PC-9 (cell line): ENCODE data around the gene TMEM163. TPM values are rescaled to one million over a fixed set of nuclear protein-coding genes. Genes with fewer than 3 reads are reported as not detected.

Experiments
- BruUV-seq: library from RNA; stranded (reverse); fragments of 400-500 nt; replicated peaks from 2 replicates; lab custom pipeline; 2021; lab: Mats Ljungman, UMichigan
- CTCF ChIA-PET: fragments of 300-600 bp; sonication (Branson Sonifier 250); formaldehyde crosslinking; loops from one replicate; lab custom pipeline; 2022; ENCODE audit warnings: antibody characterized with exemption; lab: Charles Lee
- POLR2A ChIA-PET: fragments of 300-600 bp; sonication (Branson Sonifier 250); formaldehyde crosslinking; loops from one replicate; lab custom pipeline; 2022; ENCODE audit warnings: antibody characterized with exemption; ENCODE audit not compliant: unreplicated experiment; lab: Charles Lee
- DNase-seq, 2 experiments: peaks; one replicate each; pipeline versions ENCODE4 v3.0.0 to v3.0.0-alpha.2; 2015 to 2022; ENCODE audit warnings: mixed read lengths in 1 of 2
- H2AFZ ChIP-seq: fragments of 200-600 bp; sonication (generic); 2 replicates; pipeline ENCODE4 v1.8.1; 2017; ENCODE audit warnings: antibody characterized with exemption
- H3F3A ChIP-seq: fragments of 200-600 bp; sonication (generic); 2 replicates; pipeline ENCODE4 v1.8.1; 2017; ENCODE audit warnings: antibody characterized with exemption, mild to moderate bottlenecking, low read depth; ENCODE audit not compliant: insufficient read depth
- H3K27ac ChIP-seq: fragments of 200-600 bp; sonication (generic); 2 replicates; pipeline ENCODE4 v1.6.1; 2016; ENCODE audit warnings: mixed run types
- H3K27me3 ChIP-seq: fragments of 200-600 bp; sonication (generic); 2 replicates; pipeline ENCODE4 v1.6.1; 2016; ENCODE audit warnings: low read depth, mixed run types; ENCODE audit not compliant: insufficient read depth
- H3K36me3 ChIP-seq: fragments of 200-600 bp; sonication (generic); 2 replicates; pipeline ENCODE4 v1.6.1; 2016; ENCODE audit warnings: low read depth, mixed run types
- H3K4me1 ChIP-seq: fragments of 200-600 bp; sonication (generic); replicated peaks from 2 replicates; pipeline ENCODE4 v1.6.1; 2016; ENCODE audit warnings: mixed run types; ENCODE audit not compliant: insufficient read depth
- H3K4me2 ChIP-seq: fragments of 200-600 bp; sonication (generic); 2 replicates; pipeline ENCODE4 v1.6.1; 2017; ENCODE audit warnings: mixed run types
- H3K4me3 ChIP-seq: fragments of 200-600 bp; sonication (generic); 2 replicates; pipeline ENCODE4 v1.6.1; 2016; ENCODE audit warnings: mixed run types
- H3K79me2 ChIP-seq: fragments of 200-600 bp; sonication (generic); 2 replicates; pipeline ENCODE4 v1.6.1; 2017; ENCODE audit warnings: low read depth, mixed run types
- H3K9me2 ChIP-seq: fragments of 200-600 bp; sonication (generic); 2 replicates; pipeline ENCODE4 v1.8.1; 2017; ENCODE audit warnings: mild to moderate bottlenecking; ENCODE audit not compliant: insufficient read depth
- H3K9me3 ChIP-seq: fragments of 200-600 bp; sonication (generic); 2 replicates; pipeline ENCODE4 v1.8.1; 2016; ENCODE audit warnings: low read depth; ENCODE audit not compliant: insufficient read depth
- H4K20me1 ChIP-seq: fragments of 200-600 bp; sonication (generic); 2 replicates; pipeline ENCODE4 v1.8.1; 2017; ENCODE audit not compliant: insufficient read depth
- EZH2 ChIP-seq: fragments of 200-600 bp; sonication (generic); IDR thresholded peaks from 2 replicates; pipeline ENCODE4 v1.8.0; 2017; ENCODE audit warnings: antibody characterized with exemption, low read depth
- intact Hi-C: fragments of 100-400 bp; cut with micrococcal nuclease; formaldehyde crosslinking; loops from one replicate; pipeline ENCODE4 v1.10.0; 2022; ENCODE audit not compliant: unreplicated experiment
- total RNA-seq: library from RNA; stranded (reverse); gene quantifications from 2 replicates; pipeline ENCODE4 v1.2.3, GENCODE V29; 2021
- TF ChIP-seq, protein P1 (sequence below): fragments of 200-600 bp; sonication (generic); conservative IDR thresholded peaks from 2 replicates; pipeline ENCODE4 v1.6.1; 2017; ENCODE audit warnings: mixed run types, antibody characterized with exemption, mild to moderate bottlenecking, moderate library complexity

Gene TMEM163
- total RNA-seq, 1 experiment from 2014 or later, result 1.4 TPM

GRCh38 chr2:134416637-134417036 is 302.2 kb downstream of the TMEM163 start:
- no peak overlapping the region for H2AFZ ChIP-seq
- no peaks in the 10 kb centered on the region for H3K9me3 ChIP-seq
- ChIA-PET POLR2A (interaction anchor here (0.5 to 0.6 kb wide), 2 partner anchors 25 to 280 kb away, joined by 3 to 4 read pairs; no protein-coding TSS in a partner anchor), CTCF (no interaction called here)
- TF ChIP-seq, protein P1, sequence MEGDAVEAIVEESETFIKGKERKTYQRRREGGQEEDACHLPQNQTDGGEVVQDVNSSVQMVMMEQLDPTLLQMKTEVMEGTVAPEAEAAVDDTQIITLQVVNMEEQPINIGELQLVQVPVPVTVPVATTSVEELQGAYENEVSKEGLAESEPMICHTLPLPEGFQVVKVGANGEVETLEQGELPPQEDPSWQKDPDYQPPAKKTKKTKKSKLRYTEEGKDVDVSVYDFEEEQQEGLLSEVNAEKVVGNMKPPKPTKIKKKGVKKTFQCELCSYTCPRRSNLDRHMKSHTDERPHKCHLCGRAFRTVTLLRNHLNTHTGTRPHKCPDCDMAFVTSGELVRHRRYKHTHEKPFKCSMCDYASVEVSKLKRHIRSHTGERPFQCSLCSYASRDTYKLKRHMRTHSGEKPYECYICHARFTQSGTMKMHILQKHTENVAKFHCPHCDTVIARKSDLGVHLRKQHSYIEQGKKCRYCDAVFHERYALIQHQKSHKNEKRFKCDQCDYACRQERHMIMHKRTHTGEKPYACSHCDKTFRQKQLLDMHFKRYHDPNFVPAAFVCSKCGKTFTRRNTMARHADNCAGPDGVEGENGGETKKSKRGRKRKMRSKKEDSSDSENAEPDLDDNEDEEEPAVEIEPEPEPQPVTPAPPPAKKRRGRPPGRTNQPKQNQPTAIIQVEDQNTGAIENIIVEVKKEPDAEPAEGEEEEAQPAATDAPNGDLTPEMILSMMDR, result no peak
- no peak for TF ChIP-seq EZH2
- intact Hi-C loops, result no loop called here
- H3K9me2 ChIP-seq, result no peaks in the 10 kb centered on the region
- H4K20me1 ChIP-seq, result no peaks in the 10 kb centered on the region
- no peaks in the 10 kb centered on the region for H3K27me3 ChIP-seq
- DNase-seq, result no peak
- BruUV-seq, result no TSS peak
- no peak overlapping the region for H3K27ac ChIP-seq
- H3K4me3 ChIP-seq, result no peak overlapping the region
- H3K36me3 ChIP-seq, result no peaks in the 10 kb centered on the region
- no peak overlapping the region for H3K4me2 ChIP-seq
- no peaks in the 10 kb centered on the region for H3K79me2 ChIP-seq
- no peaks in the 10 kb centered on the region for H3F3A ChIP-seq
- no peaks in the 10 kb centered on the region for H3K4me1 ChIP-seq

DNA sequence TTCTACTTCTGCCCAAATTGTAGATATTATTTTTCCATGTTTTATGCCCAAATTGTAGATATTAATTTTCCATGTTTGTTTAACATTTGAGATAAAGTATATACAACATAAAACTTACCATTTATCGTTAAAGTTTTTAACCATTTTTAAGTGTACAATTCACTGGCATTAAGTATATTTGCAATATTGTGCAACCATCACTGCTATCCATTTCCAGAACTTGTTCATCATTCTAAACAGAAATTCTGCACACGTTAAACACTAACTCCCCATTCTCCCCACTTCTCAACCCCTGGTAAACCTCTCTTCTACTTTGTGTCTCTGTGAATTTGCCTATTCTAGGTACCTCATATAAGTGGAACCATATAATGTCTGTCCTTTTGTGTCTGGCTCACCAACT is 302.8 kb downstream of the TMEM163 start:
- DNase-seq, result no peak
- Histone ChIP-seq H3K4me1 (no peaks in the 10 kb centered on the region), H3K4me3 (no peak overlapping the region), H3K9me2 (no peaks in the 10 kb centered on the region), H3K27ac (no peak overlapping the region), H3F3A (no peaks in the 10 kb centered on the region), H3K27me3 (no peaks in the 10 kb centered on the region), H4K20me1 (no peaks in the 10 kb centered on the region), H2AFZ (no peak overlapping the region), H3K4me2 (no peak overlapping the region), H3K79me2 (no peaks in the 10 kb centered on the region), H3K36me3 (no peaks in the 10 kb centered on the region), H3K9me3 (no peaks in the 10 kb centered on the region)
- intact Hi-C loops, result no loop called here
- BruUV-seq, result no TSS peak
- POLR2A ChIA-PET, result interaction anchor here (0.6 kb wide), 1 partner anchor 280 kb away, joined by 4 read pairs; no protein-coding TSS in a partner anchor
- CTCF ChIA-PET, result no interaction called here
- TF ChIP-seq, protein P1, result no peak
- TF ChIP-seq EZH2, result no peak

DNA sequence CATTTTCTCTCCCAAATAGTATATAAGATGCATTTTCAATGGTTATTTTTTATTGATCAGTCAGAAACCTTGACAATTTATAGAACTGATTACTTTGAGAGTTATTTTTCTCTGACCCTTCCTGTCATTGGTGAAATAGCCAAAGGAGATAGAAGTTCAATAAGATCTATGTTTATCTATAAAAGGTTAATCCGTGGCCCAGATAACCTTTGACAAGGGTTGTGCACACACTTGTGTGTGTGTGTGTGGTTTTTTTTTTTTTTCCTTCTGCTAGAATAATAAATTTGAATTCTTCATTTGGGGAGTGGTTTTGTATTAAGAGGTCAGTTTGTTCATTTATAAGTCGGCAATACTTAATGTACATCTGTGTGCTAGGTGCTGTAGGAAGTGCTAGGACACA is 304.9 kb downstream of the TMEM163 start:
- Histone ChIP-seq H3K9me3 (no peaks in the 10 kb centered on the region), H3K9me2 (no peaks in the 10 kb centered on the region), H2AFZ (no peak overlapping the region), H3K4me1 (no peaks in the 10 kb centered on the region), H3K79me2 (no peaks in the 10 kb centered on the region), H3K4me2 (no peak overlapping the region), H4K20me1 (no peaks in the 10 kb centered on the region), H3K36me3 (no peaks in the 10 kb centered on the region), H3F3A (no peaks in the 10 kb centered on the region), H3K27me3 (no peaks in the 10 kb centered on the region), H3K4me3 (no peak overlapping the region), H3K27ac (no peak overlapping the region)
- intact Hi-C loops, result loop anchor here (5.0 kb wide), 1 partner anchor 167 kb away; no protein-coding TSS in a partner anchor
- TF ChIP-seq EZH2, result no peak
- TF ChIP-seq, protein P1, result no peak
- ChIA-PET POLR2A (no interaction called here), CTCF (no interaction called here)
- no peak for DNase-seq
- BruUV-seq, result no TSS peak
